Liver (tissue), 9 donors: ENCODE measurements around the gene NFE2L1. TPM values are rescaled to one million over a fixed set of nuclear protein-coding genes. Genes with fewer than 3 reads are reported as not detected.

ENCODE experiments used
- DNase-seq: peaks from one replicate; pipeline ENCODE4 v3.0.0-alpha.2; 2017; ENCODE audit warnings: low spot score
- H3K27ac ChIP-seq, 2 donors: one replicate each; pipeline ENCODE4 v1.7.0; 2013; ENCODE audit warnings: inconsistent platforms in 2 of 2, low read length in 2 of 2, control low read depth in 1 of 2, low read depth in 1 of 2, mild to moderate bottlenecking in 1 of 2
- H3K27me3 ChIP-seq, 4 donors: one replicate each; pipeline versions ENCODE4 v1.6.1 to v1.7.0; 2013; ENCODE audit warnings: low read length in 3 of 4, inconsistent platforms in 1 of 4, mild to moderate bottlenecking in 1 of 4, moderate library complexity in 1 of 4; ENCODE audit not compliant: control insufficient read depth in 4 of 4, insufficient read depth in 4 of 4
- H3K36me3 ChIP-seq, 4 donors: one replicate each; pipeline versions ENCODE4 v1.6.1 to v1.7.0; 2013; ENCODE audit warnings: low read length in 3 of 4, mild to moderate bottlenecking in 3 of 4, low read depth in 1 of 4, moderate library complexity in 1 of 4; ENCODE audit not compliant: control insufficient read depth in 4 of 4, insufficient read depth in 3 of 4
- H3K4me1 ChIP-seq, 4 donors: one replicate each; pipeline versions ENCODE4 v1.6.1 to v1.7.0; 2013; ENCODE audit warnings: low read length in 3 of 4, mild to moderate bottlenecking in 3 of 4, moderate library complexity in 1 of 4; ENCODE audit not compliant: control insufficient read depth in 4 of 4, insufficient read depth in 4 of 4
- H3K4me3 ChIP-seq, 3 donors: one replicate each; pipeline versions ENCODE4 v1.6.1 to v1.7.0; 2013; ENCODE audit warnings: low read length in 3 of 3, control low read depth in 1 of 3, low read depth in 1 of 3, mild to moderate bottlenecking in 1 of 3
- H3K9ac ChIP-seq, 2 donors: one replicate each; pipeline ENCODE4 v1.7.0; 2013; ENCODE audit warnings: low read length in 2 of 2, mild to moderate bottlenecking in 2 of 2, moderate library complexity in 2 of 2, control low read depth in 1 of 2, low read depth in 1 of 2
- H3K9me3 ChIP-seq, 4 donors: one replicate each; pipeline versions ENCODE4 v1.6.1 to v1.7.0; 2013; ENCODE audit warnings: low read length in 3 of 4; ENCODE audit not compliant: control insufficient read depth in 4 of 4
- ATF3 ChIP-seq: IDR thresholded peaks from 2 replicates; pipeline ENCODE4 v1.6.1; 2016; ENCODE audit warnings: antibody characterized with exemption
- CTCF ChIP-seq: fragments of 150-350 bp; IDR thresholded peaks from 2 replicates; pipeline ENCODE4 v1.5.1; 2017; ENCODE audit warnings: improper control_type of control experiment, low read depth, low read length; ENCODE audit not compliant: missing input control
- EGR1 ChIP-seq, 2 donors: IDR thresholded peaks; 2 replicates each; pipeline ENCODE4 v1.6.1; 2016 to 2018; ENCODE audit warnings: antibody characterized with exemption in 2 of 2, low read depth in 2 of 2
- FOXA1 ChIP-seq: IDR thresholded peaks from 2 replicates; pipeline ENCODE4 v1.6.1; 2016; ENCODE audit warnings: antibody characterized with exemption
- FOXA2 ChIP-seq: IDR thresholded peaks from 2 replicates; pipeline ENCODE4 v1.6.1; 2016; ENCODE audit warnings: antibody characterized with exemption
- HNF4A ChIP-seq, 2 donors: conservative IDR thresholded peaks; 2 replicates each; pipeline ENCODE4 v1.6.1; 2016; ENCODE audit warnings: antibody characterized with exemption in 2 of 2, mild to moderate bottlenecking in 2 of 2
- HNF4G ChIP-seq: IDR thresholded peaks from 2 replicates; pipeline ENCODE4 v1.6.1; 2016; ENCODE audit warnings: antibody characterized with exemption
- JUND ChIP-seq, 2 donors: IDR thresholded peaks; 2 replicates each; pipeline ENCODE4 v1.6.1; 2016; ENCODE audit warnings: antibody characterized with exemption in 2 of 2
- MAX ChIP-seq: IDR thresholded peaks from 2 replicates; pipeline ENCODE4 v1.6.1; 2016; ENCODE audit warnings: antibody characterized with exemption
- NR2F2 ChIP-seq: IDR thresholded peaks from 2 replicates; pipeline ENCODE4 v1.6.1; 2016; ENCODE audit warnings: antibody characterized with exemption
- RAD21 ChIP-seq, 2 donors: IDR thresholded peaks; 2 replicates each; pipeline ENCODE4 v1.6.1; 2016; ENCODE audit warnings: antibody characterized with exemption in 2 of 2, mild to moderate bottlenecking in 2 of 2
- REST ChIP-seq: IDR thresholded peaks from 2 replicates; pipeline ENCODE4 v1.6.1; 2016; ENCODE audit warnings: antibody characterized with exemption, mild to moderate bottlenecking
- RXRA ChIP-seq, 2 donors: IDR thresholded peaks; 2 replicates each; pipeline ENCODE4 v1.6.1; 2017 to 2018; ENCODE audit warnings: antibody characterized with exemption in 2 of 2, mild to moderate bottlenecking in 1 of 2
- SP1 ChIP-seq: IDR thresholded peaks from 2 replicates; pipeline ENCODE4 v1.6.1; 2018; ENCODE audit warnings: antibody characterized with exemption, mild to moderate bottlenecking
- TAF1 ChIP-seq: conservative IDR thresholded peaks from 2 replicates; pipeline ENCODE4 v1.6.1; 2016; ENCODE audit warnings: antibody characterized with exemption, mild to moderate bottlenecking
- YY1 ChIP-seq: IDR thresholded peaks from 2 replicates; pipeline ENCODE4 v1.6.1; 2016; ENCODE audit warnings: antibody characterized with exemption, mild to moderate bottlenecking
- ZBTB33 ChIP-seq: IDR thresholded peaks from 2 replicates; pipeline ENCODE4 v1.6.1; 2016; ENCODE audit warnings: antibody characterized with exemption
- WGBS: extraction: QIAGEN DNeasy Blood & Tissue Kit; methylation state at CpG from one replicate; pipeline ENCODE4 v1.1.7; 2013; 5-methylcytosine and 5-hydroxymethylcytosine counted together
- polyA plus RNA-seq, 2 donors: library from polyadenylated mRNA; stranded (reverse) in 1 of 2; unstranded in 1 of 2; fragments of 200-250 nt in 1 of 2; fragments of >200 nt in 1 of 2; fragmentation: Nextera tagmentation in 1 of 2; extraction: Ambion mirVana in 1 of 2; gene quantifications; one replicate each; pipeline versions ENCODE4 v1.2.1 to v1.2.3, GENCODE V29; 2013 to 2015
- total RNA-seq, 2 donors: library from RNA; depleted of rRNA; stranded (reverse); fragments of >200 nt; gene quantifications; one replicate each; pipeline ENCODE4 v1.2.3, GENCODE V29; 2014
- donor health status: healthy.
- donor health status: healthy.
- donor health status: healthy.
- donor health status: healthy.
- donor health status: healthy.

Gene NFE2L1
- total and polyA plus RNA-seq, 4 donors, result 14.3 to 79.5 (median 57.6) TPM

- Histone ChIP-seq H3K4me1 (peaks cover 0 to 9% (median 7%) of the 10 kb centered on the region in 4 donors), H3K9ac (no peak overlapping the region), H3K4me3 (no peak overlapping the region), H3K27me3 (no peaks in the 10 kb centered on the region), H3K27ac (no peak overlapping the region), H3K36me3 (no peaks in the 10 kb centered on the region), H3K9me3 (no peaks in the 10 kb centered on the region)
- no peak for DNase-seq
- TF ChIP-seq EGR1 (IDR thresholded peaks at IDR 0.05; ENCODE audit: low read depth in 2 of 2), result no peak
- TF ChIP-seq YY1, result no peak
- TF ChIP-seq TAF1, result no peak
- TF ChIP-seq FOXA2, result no peak
- TF ChIP-seq RAD21 (IDR thresholded peaks at IDR 0.05), result no peak
- no peak for TF ChIP-seq REST
- WGBS, result 94% methylated on average over 2 of the region's 2 CpGs
These were observed 5.0 kb upstream of the NFE2L1 start for GRCh38 chr17:48043176-48043575.

GRCh38 chr17:48044851-48045250 lies 3.3 kb upstream of the NFE2L1 start:
- no peak for DNase-seq
- Histone ChIP-seq H3K27ac (no peak overlapping the region), H3K36me3 (no peaks in the 10 kb centered on the region), H3K27me3 (no peaks in the 10 kb centered on the region), H3K9ac (no peak overlapping the region), H3K9me3 (no peaks in the 10 kb centered on the region), H3K4me1 (peaks cover 2 to 17% (median 8%) of the 10 kb centered on the region in 4 donors), H3K4me3 (no peak overlapping the region)
- 95% methylated on average over 4 of the region's 4 CpGs for WGBS
- TF ChIP-seq REST (no peak), JUND (IDR thresholded peaks at IDR 0.05) (no peak), FOXA1 (no peak), TAF1 (no peak), SP1 (no peak), YY1 (no peak), ZBTB33 (no peak), ATF3 (no peak), MAX (no peak), NR2F2 (no peak), HNF4G (no peak), CTCF (no peak), RXRA (IDR thresholded peaks at IDR 0.05) (no peak), RAD21 (IDR thresholded peaks at IDR 0.05) (no peak), FOXA2 (no peak), HNF4A (conservative IDR thresholded peaks at IDR 0.05) (no peak), EGR1 (IDR thresholded peaks at IDR 0.05; ENCODE audit: low read depth in 2 of 2) (no peak)
